ENCODE data around the gene CLEC2D.
"Not testable (repeated sequence)": the region's sequence is repeated elsewhere in the genome, so short reads cannot be mapped to it uniquely, and the experiment has no call there.

The CLEC2D gene

DNA sequence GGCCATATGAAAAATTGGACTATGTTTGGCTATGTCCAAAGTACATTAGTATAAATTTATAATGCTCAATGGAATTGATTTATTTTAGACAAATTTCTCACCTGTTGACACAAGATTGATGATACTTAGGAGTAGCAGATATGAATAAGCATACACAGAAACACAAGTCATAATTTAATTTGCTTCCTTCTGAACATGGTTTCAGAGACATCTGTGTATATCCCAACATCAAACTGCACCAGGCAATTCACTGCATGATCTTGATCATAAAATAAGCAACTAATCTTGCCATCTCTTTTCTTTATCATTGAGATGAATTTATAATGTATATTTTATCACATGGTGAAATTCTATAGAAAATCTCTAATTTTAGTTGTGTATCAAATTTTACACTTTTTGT lies 59.6 kb downstream of the CLEC2D start:
- no peak for DNase-seq (ENCODE audit: low spot score)

DNA sequence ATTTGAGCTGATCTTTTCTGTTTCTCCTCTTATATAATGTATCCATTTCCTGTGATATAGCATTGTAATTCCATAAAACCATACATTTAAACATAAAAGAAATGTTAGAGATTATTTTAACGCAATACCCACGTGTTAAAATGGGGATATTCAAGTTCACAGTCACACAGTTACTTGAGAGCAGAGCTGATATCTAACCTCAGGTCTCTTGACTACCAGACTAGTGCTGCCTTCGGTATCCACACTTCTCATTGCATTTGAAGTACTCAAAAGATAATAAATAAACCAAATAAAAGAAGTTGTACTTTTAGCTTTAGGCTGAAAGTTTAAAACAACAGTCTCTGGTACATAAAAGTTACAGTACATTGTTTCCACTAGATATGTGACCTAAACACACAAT lies 60.5 kb downstream of the CLEC2D start:
- no peak for DNase-seq (ENCODE audit: low spot score)

- no peak for DNase-seq (ENCODE audit: low spot score)
These were observed 61.1 kb downstream of the CLEC2D start for GRCh38 chr12:9730591-9730990.

DNA sequence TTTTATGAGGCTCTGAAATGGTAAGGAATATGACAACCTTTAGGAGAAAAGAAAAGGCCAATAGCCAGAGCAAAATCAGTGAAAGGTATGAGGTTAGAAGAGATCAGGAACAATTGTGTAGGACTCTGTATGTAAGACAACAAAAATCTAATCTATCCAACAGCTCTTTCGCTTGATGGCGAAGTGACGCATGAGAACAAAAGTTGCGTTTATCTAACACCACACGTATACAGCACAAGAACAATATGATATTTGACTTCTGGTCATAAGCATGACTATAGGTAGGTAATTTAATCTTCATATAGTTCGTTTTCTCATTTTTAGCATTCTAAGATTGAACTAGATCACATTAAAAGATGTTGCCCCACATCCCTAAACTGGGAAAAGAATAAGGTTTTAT lies 61.9 kb downstream of the CLEC2D start:
- DNase-seq (ENCODE audit: low spot score), result no peak

GRCh38 chr12:9731797-9732196 lies 62.3 kb downstream of the CLEC2D start:
- no peak for DNase-seq (ENCODE audit: low spot score)

DNA sequence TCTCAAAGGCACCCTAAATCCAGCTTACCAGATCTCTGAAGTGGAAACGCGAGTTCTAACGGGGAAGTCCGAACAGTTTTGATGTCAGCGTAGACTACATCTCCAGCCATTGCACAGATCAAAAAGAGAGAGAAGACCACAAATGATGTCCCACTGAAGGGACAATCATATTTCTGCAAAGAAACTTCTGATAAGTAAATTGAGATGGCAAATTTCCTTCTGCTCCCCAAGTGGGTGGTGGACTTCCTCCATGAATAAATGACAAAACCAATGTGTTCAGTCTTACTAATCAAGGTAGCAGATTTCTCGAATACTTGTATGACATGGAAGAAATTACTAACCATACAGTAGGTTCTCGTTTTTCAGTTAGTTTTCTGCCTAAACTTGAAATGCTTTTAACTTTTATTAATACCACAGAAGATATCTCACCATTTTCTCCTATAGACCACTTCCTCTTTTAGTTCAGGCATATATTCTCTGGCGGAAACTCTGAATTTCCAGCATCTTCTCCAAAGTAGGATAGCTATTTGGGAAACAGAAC lies 63.5 kb downstream of the CLEC2D start, which contains the start of gene CLECL1:
TSS of gene CLECL1 (minus strand) at position 177 of the 541 bp plus-strand sequence.
- no peak for DNase-seq (ENCODE audit: low spot score)

- no peak for DNase-seq (ENCODE audit: low spot score)
These were observed 66.1 kb downstream of the CLEC2D start for GRCh38 chr12:9735601-9736000.

DNA sequence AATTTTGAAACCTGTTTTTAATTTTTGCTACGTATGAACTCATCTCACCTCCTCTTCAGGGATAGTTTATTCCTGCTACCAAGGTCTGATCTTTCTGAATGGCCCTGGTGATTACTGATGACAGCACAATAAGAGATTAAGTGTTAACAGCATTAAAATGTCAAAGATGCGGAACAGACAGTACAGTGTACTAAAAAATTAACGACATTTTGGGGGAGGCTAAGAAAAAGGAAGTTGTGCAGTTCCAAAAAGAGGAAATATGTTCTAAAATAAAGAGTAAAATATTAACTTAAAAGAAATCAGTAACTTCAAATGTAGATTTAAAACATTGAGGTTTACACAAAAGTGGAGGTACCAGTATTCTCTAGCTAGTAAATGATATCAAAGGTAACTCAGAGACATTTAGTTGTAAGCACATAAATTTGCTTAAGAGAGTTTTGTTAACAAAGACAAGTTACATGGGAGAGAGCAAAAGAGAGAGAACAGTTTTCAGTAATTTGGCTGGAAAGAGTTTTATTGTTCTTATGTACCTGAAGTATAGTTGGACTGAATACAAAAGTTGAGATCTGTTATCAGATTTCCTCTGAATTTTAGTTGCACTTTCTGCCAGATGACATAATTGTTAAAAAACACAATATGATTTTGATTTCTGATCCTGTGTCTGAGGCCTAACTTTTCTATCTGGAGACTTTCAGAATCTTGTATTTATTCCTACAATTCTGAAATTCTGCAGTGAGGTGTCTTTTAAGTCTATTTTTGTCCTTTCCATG lies 67.6 kb downstream of the CLEC2D start:
- no peak for DNase-seq (ENCODE audit: low spot score)

GRCh38 chr12:9738905-9739304 lies 69.4 kb downstream of the CLEC2D start:
- DNase-seq (ENCODE audit: low spot score), result not testable (repeated sequence)

GRCh38 chr12:9739404-9740105 lies 70.0 kb downstream of the CLEC2D start:
- not testable (repeated sequence) for DNase-seq (ENCODE audit: low spot score)

- no peak for DNase-seq (ENCODE audit: low spot score)
These were observed 70.7 kb downstream of the CLEC2D start for GRCh38 chr12:9740106-9740750.

GRCh38 chr12:9741726-9742125 lies 72.2 kb downstream of the CLEC2D start:
- no peak for DNase-seq (ENCODE audit: low spot score)

DNA sequence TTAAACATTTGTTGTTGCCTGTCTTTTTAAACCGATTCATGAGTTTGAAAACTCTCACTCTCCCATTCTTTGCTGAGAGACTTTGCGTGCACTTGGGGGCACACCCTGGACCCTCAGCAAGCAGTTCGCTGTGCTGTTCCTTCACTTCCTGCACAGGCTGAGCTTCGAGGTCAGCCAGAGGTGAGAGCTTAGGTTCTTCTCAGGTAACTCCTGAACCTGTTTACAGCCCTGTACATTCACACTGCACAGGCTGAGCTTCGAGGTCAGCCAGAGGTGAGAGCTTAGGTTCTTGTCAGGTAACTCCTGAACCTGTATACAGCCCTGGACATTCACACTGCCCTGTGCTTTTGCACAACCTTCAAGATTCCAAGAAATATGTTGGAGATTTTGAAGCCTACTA lies 73.1 kb downstream of the CLEC2D start:
- DNase-seq (ENCODE audit: low spot score), result no peak

DNA sequence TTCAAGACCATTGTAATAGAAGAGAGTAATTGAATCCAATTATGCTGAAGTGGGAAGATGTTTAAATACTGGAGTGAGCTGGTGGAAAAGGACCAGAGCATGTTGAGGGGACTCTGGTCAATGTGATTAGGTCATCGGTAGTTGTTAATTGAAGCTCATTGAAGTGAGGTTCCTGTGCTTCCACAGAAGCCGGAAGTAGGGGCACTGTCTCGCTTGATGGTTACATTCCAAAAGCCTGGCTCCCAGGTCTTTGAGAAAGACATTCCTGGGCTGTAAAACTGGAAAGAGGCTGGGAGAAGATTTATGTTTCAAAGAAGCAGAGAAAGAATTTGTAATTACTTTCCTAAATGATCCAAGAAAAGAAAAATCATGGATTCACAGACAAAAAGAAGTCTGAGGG lies 75.7 kb downstream of the CLEC2D start:
- no peak for DNase-seq (ENCODE audit: low spot score)

Measured in hepatic stellate cell (primary cell).